Choroid plexus epithelial cell (primary cell): ENCODE data around the gene VGLL4.

Experiments
- DNase-seq: peaks from one replicate; pipeline ENCODE4 v3.0.0-alpha.2; 2010; ENCODE audit warnings: low read depth
- H3K4me3 ChIP-seq: 2 replicates; pipeline ENCODE4 v1.5.1; 2011; ENCODE audit warnings: low read depth, mild to moderate bottlenecking, control low read depth, low read length, moderate library complexity
- TF ChIP-seq, protein P1 (sequence below): conservative IDR thresholded peaks from 2 replicates; pipeline ENCODE4 v1.5.1; 2011; ENCODE audit warnings: low read depth, mild to moderate bottlenecking, control low read depth, inconsistent platforms, low read length, moderate library complexity

VGLL4 gene

DNA sequence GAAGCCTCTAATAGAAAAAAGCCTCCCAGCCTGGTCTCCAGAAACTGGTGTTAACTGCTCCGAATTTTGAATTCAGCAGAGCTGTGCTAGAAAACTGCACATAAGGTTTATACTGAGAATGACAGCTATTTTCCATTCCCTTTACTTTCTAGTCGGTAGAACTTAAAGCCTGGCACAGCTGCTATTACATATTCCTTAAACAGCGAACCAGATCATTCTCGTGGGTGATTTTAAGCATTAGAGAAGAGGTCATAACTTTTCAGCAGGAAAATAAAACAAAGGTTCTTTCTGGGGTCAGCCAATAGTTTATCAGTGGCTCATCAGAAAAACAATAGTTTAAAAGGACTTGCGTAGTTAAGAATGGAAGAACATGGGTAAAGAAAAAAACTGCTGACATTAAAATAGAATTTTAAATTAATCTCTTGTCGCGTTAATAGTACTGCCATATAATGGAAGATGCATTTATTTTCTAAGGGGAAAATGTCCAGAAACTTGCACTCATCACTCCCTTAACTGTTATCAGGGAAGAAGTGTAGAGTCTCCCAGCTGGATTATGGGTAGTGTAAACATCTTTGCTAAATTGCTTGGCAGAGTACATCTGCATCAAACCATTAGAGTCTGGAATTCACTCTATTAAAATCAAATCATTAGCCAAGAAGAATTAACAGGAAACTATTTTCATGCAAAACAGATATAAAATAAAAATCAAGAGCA lies 7.9 kb downstream of the VGLL4 start:
- TF ChIP-seq, protein P1, sequence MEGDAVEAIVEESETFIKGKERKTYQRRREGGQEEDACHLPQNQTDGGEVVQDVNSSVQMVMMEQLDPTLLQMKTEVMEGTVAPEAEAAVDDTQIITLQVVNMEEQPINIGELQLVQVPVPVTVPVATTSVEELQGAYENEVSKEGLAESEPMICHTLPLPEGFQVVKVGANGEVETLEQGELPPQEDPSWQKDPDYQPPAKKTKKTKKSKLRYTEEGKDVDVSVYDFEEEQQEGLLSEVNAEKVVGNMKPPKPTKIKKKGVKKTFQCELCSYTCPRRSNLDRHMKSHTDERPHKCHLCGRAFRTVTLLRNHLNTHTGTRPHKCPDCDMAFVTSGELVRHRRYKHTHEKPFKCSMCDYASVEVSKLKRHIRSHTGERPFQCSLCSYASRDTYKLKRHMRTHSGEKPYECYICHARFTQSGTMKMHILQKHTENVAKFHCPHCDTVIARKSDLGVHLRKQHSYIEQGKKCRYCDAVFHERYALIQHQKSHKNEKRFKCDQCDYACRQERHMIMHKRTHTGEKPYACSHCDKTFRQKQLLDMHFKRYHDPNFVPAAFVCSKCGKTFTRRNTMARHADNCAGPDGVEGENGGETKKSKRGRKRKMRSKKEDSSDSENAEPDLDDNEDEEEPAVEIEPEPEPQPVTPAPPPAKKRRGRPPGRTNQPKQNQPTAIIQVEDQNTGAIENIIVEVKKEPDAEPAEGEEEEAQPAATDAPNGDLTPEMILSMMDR, result no peak
- peak overlapping the region; percentile 12 for H3K4me3 ChIP-seq
- peak; percentile 36 for DNase-seq

DNA sequence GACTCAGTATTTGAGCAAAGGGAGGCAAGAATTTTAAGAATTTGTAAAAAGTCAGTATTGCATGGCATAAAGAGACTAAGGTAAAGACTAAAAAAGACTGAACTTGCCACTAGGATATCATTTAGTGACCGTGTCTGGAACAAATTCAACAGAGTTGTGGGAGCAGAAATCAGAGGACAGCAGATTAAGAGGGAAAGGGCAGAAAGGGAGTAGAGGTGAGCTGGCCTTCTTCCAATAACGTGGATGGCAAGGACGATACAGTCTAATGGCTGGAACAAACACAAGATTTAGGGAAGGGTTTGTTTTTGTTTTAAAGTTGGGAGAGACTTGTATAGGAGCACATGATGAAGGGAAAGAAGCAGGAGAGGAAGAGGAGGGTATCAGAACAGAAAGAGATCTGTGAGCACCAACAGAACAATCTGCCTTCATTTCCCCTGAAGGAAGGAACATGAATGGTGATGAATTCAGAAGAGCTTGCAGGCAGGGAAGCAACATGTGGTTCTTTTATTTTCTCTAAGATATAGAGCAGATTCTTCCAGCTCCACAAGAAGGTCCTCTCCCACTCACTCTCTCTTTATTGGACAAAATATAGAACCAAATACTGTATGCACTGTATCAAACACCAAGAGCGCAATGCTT lies 8.6 kb downstream of the VGLL4 start:
- no peak overlapping the region for H3K4me3 ChIP-seq
- no peak for DNase-seq
- TF ChIP-seq, protein P1, result no peak

DNA sequence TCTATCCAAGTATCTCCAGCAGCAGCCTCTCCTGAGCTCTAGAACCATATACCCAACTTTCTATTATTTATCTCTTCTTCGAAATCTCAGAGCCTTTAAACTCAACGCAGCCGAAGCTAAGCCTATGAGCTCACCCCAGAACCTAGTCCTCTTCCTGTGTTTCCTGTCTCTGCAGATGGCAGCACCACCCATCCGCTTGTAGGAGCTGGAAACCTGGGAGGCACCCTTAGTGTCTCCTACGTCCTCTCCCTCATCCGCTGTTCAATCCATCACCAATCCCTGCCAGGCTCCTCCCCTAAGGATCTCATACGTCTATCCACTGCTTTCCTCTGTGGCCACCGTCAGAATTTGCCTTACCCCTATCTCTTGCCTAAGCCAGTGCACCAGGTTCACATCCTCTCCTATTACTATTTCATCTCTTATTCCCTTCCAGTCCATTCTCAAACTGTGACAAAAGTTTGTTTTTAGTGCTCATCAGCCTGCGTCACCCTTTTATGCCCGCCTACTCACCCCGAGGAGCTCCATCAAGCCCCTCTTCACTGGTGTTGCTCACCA lies 9.6 kb downstream of the VGLL4 start:
- no peak for DNase-seq
- H3K4me3 ChIP-seq, result no peak overlapping the region
- TF ChIP-seq, protein P1, result no peak

DNA sequence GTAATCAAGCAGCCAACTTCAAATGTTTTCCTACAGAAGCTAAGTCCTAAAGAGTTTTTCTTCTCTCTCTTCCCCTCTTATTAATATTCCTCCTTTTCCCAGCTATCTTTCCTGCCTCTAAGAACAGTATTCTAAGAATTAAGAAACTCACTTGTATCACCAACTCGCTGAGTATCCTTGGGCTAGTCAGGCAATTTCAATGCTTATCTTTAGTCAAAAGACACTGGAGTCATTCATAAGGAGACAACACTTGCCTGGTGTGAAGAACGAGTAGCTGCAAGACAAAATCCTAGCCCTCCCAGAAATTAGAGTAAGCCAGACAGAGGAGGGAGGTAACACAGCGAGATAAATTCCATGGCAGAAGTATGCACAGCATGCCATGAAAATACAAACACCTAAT lies 10.7 kb downstream of the VGLL4 start:
- TF ChIP-seq, protein P1, result no peak
- no peak overlapping the region for H3K4me3 ChIP-seq
- DNase-seq, result no peak

DNA sequence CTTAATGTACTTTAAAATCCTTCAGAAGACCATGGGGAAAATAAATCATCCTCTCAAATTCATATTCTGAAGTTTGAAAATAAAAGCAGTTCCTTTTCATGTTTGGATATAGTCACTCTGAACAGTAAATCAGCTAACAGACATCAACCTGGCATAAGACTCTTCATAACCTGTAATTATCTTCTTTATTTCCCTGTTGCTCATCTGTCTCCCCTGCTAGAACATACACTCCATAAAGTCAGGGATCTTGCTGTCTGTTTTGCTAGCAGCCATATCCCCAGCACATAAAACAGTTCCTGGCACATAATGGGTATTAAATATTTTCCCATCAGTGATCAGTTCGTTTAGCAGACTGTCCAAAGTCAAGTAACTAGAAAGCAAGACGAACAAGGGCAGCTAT lies 11.2 kb downstream of the VGLL4 start:
- TF ChIP-seq, protein P1, result no peak
- no peak for DNase-seq
- H3K4me3 ChIP-seq, result no peak overlapping the region

DNA sequence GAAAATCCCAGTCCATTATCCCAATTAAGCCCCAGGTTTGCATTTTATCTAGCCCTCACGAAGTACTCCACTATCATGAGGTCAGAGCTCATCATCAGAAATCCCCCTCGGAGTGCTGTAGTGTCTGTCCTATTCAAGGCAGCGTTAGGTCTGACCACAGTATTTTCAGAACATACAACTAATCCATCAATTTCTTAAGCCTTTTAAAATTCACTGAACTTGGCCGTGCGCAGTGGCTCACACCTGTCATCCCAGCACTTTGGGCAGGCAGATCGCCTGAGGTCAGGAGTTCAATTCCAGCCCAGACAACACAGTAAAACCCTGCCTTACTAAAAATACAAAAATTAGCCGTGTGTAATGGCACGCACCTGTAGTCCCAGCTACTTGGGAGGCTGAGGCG lies 11.9 kb downstream of the VGLL4 start:
- DNase-seq, result no peak
- H3K4me3 ChIP-seq, result no peak overlapping the region
- TF ChIP-seq, protein P1, result no peak

DNA sequence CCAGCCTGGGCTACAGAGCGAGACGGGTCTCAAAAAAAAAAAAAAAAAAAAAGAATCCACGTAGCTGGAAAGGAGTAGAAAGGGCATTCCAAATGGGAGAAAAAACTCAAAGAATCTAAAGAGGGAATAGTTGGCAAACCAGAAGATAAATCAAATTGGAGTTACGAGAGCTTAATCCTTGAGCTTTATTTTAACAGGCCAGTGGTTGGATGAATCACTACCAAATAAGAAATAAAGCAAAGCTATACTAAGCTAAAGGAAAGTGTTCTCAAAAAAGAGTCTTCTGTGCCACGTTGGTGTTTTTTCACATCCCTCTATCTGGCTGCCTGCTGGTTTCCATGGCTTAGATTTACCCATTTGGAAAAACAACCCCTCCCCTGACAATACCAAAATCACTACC lies 14.0 kb downstream of the VGLL4 start:
- no peak overlapping the region for H3K4me3 ChIP-seq
- TF ChIP-seq, protein P1, result no peak
- DNase-seq, result no peak
